HepG2 (cell line): ENCODE measurements around the gene AGAP1.

ENCODE experiments used
- FOXJ3 ChIP-seq: sonication (generic); formaldehyde crosslinking; IDR thresholded peaks from 2 replicates; pipeline ENCODE4 v1.4.0; 2020; ENCODE audit warnings: missing genetic modification reagents, mild to moderate bottlenecking, borderline replicate concordance
- ZKSCAN1 ChIP-seq: fragments of 150-350 bp; IDR thresholded peaks from 2 replicates; pipeline ENCODE4 v1.6.1; 2014; ENCODE audit warnings: low read length

GRCh38 chr2:235600926-235601325 lies 107.1 kb downstream of the AGAP1 start:
- no peak for TF ChIP-seq FOXJ3
- TF ChIP-seq ZKSCAN1, result no peak
